Mucosa of rectum (tissue), 2 donors: ENCODE measurements around the gene SYNPR.

Experiments
- H3K27ac ChIP-seq, 2 donors: one replicate each; pipeline ENCODE4 v1.7.0; 2013; ENCODE audit warnings: inconsistent platforms in 2 of 2, low read depth in 2 of 2, low read length in 2 of 2
- H3K27me3 ChIP-seq, 2 donors: one replicate each; pipeline ENCODE4 v1.7.0; 2013; ENCODE audit warnings: low read length in 2 of 2; ENCODE audit not compliant: control insufficient read depth in 2 of 2, insufficient read depth in 2 of 2
- H3K36me3 ChIP-seq, 2 donors: one replicate each; pipeline ENCODE4 v1.7.0; 2013; ENCODE audit warnings: low read length in 2 of 2; ENCODE audit not compliant: control insufficient read depth in 2 of 2, insufficient read depth in 2 of 2
- H3K4me1 ChIP-seq, 2 donors: one replicate each; pipeline ENCODE4 v1.7.0; 2013; ENCODE audit warnings: low read length in 2 of 2, mild to moderate bottlenecking in 1 of 2; ENCODE audit not compliant: control insufficient read depth in 2 of 2, insufficient read depth in 2 of 2
- H3K4me3 ChIP-seq, 2 donors: one replicate each; pipeline ENCODE4 v1.7.0; 2013; ENCODE audit warnings: low read length in 2 of 2
- H3K9ac ChIP-seq, 2 donors: one replicate each; pipeline ENCODE4 v1.7.0; 2013; ENCODE audit warnings: low read length in 2 of 2, low read depth in 1 of 2, mild to moderate bottlenecking in 1 of 2
- H3K9me3 ChIP-seq, 2 donors: one replicate each; pipeline ENCODE4 v1.7.0; 2013; ENCODE audit warnings: low read length in 2 of 2; ENCODE audit not compliant: control insufficient read depth in 2 of 2
- donor health status: healthy.
- donor health status: Normal muscosa, but diverticular disease.

The SYNPR gene

GRCh38 chr3:63652066-63652725 lies 374.1 kb downstream of the SYNPR start, which contains the start of gene SNTN:
SNTN (plus strand) TSS chr3:63652675; CDS start chr3:63652688, 13 bp downstream.
- H3K9ac ChIP-seq, result peak within 1 kb of the TSS in 1 of 2 donors; percentile 8
- no peaks in the 10 kb centered on the region for H3K27me3 ChIP-seq
- no peaks in the 10 kb centered on the region for H3K36me3 ChIP-seq
- no peak within 1 kb of the TSS for H3K27ac ChIP-seq
- H3K4me3 ChIP-seq, result no peak within 1 kb of the TSS
- no peaks in the 10 kb centered on the region for H3K4me1 ChIP-seq
- H3K9me3 ChIP-seq, result no peaks in the 10 kb centered on the region

DNA sequence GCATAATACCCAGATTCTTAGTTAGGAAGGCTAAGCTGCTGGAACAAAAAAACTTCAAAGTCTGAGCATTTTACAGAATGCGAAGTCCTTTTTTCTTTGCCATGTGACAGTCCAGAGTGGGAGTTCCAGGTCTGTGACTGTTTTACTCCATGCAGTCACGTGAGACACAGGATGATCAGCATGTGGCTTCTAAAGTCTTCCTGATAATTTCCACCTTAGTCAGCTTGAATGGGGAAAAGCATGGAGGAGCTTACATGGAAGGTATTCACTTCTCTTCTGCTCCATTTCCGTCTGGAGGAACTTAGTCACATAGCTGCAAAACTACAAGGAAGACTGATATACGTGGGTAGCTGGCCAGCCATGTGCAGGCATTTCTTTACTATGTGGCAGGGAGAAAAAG lies 376.1 kb downstream of the SYNPR start:
- H3K27ac ChIP-seq, result no peak overlapping the region
- no peak overlapping the region for H3K9ac ChIP-seq
- no peaks in the 10 kb centered on the region for H3K4me1 ChIP-seq
- no peaks in the 10 kb centered on the region for H3K27me3 ChIP-seq
- H3K4me3 ChIP-seq, result no peak overlapping the region
- no peaks in the 10 kb centered on the region for H3K36me3 ChIP-seq
- no peaks in the 10 kb centered on the region for H3K9me3 ChIP-seq

GRCh38 chr3:63654931-63655330 lies 376.8 kb downstream of the SYNPR start:
- H3K9me3 ChIP-seq, result no peaks in the 10 kb centered on the region
- H3K9ac ChIP-seq, result no peak overlapping the region
- no peaks in the 10 kb centered on the region for H3K36me3 ChIP-seq
- H3K4me3 ChIP-seq, result no peak overlapping the region
- no peaks in the 10 kb centered on the region for H3K27me3 ChIP-seq
- no peaks in the 10 kb centered on the region for H3K4me1 ChIP-seq
- H3K27ac ChIP-seq, result no peak overlapping the region

GRCh38 chr3:63655519-63655918 lies 377.4 kb downstream of the SYNPR start:
- H3K4me3 ChIP-seq, result no peak overlapping the region
- H3K9ac ChIP-seq, result no peak overlapping the region
- no peak overlapping the region for H3K27ac ChIP-seq
- no peaks in the 10 kb centered on the region for H3K36me3 ChIP-seq
- no peaks in the 10 kb centered on the region for H3K27me3 ChIP-seq
- no peaks in the 10 kb centered on the region for H3K9me3 ChIP-seq
- H3K4me1 ChIP-seq, result no peaks in the 10 kb centered on the region

DNA sequence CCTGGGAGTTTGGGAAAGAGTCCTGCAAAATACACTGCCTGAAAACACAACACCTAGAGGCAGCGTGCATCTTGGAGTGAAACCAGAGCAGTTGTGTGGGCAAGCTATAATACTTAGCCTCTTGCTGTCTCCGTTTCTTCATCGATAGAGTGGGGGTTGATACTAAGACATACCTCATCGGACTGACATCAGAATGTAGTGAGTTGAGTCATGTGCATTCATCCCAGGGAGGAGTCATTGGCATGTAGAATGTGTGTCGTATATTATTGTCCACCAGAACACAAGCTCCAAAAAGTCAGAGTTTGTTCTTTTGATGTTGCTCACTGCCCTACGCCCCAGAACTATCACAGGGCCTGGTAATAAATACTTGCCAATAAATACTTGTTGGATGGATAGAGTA lies 378.7 kb downstream of the SYNPR start:
- H3K4me3 ChIP-seq, result no peak overlapping the region
- H3K36me3 ChIP-seq, result no peaks in the 10 kb centered on the region
- no peaks in the 10 kb centered on the region for H3K9me3 ChIP-seq
- H3K9ac ChIP-seq, result no peak overlapping the region
- H3K4me1 ChIP-seq, result no peaks in the 10 kb centered on the region
- no peaks in the 10 kb centered on the region for H3K27me3 ChIP-seq
- no peak overlapping the region for H3K27ac ChIP-seq

GRCh38 chr3:63661242-63661641 lies 383.1 kb downstream of the SYNPR start:
- H3K27me3 ChIP-seq, result no peaks in the 10 kb centered on the region

GRCh38 chr3:63662011-63662410 lies 383.9 kb downstream of the SYNPR start:
- no peaks in the 10 kb centered on the region for H3K27me3 ChIP-seq
- H3K27ac ChIP-seq, result no peak overlapping the region
- H3K9me3 ChIP-seq, result no peaks in the 10 kb centered on the region

More at GRCh38 chr3:63661242-63661641, 383.1 kb downstream of the SYNPR start:
- H3K9ac ChIP-seq, result no peak overlapping the region
- no peak overlapping the region for H3K4me3 ChIP-seq
- H3K36me3 ChIP-seq, result no peaks in the 10 kb centered on the region
- no peaks in the 10 kb centered on the region for H3K9me3 ChIP-seq
- H3K4me1 ChIP-seq, result no peaks in the 10 kb centered on the region
- no peak overlapping the region for H3K27ac ChIP-seq

GRCh38 chr3:63662500-63662899 lies 384.4 kb downstream of the SYNPR start:
- no peak overlapping the region for H3K4me3 ChIP-seq
- no peaks in the 10 kb centered on the region for H3K9me3 ChIP-seq
- H3K36me3 ChIP-seq, result no peaks in the 10 kb centered on the region
- H3K9ac ChIP-seq, result no peak overlapping the region
- no peaks in the 10 kb centered on the region for H3K4me1 ChIP-seq
- no peak overlapping the region for H3K27ac ChIP-seq
- no peaks in the 10 kb centered on the region for H3K27me3 ChIP-seq

More at GRCh38 chr3:63662011-63662410, 383.9 kb downstream of the SYNPR start:
- Histone ChIP-seq H3K4me1 (no peaks in the 10 kb centered on the region), H3K36me3 (no peaks in the 10 kb centered on the region), H3K4me3 (no peak overlapping the region), H3K9ac (no peak overlapping the region)
